OCI-LY1 (cell line): ENCODE results near the gene KLRK1.

ENCODE experiments used
- EZH2 ChIP-seq: fragments of 200-600 bp; sonication (generic), shearing (Covaris generic); IDR thresholded peaks from 2 replicates; pipeline ENCODE4 v1.8.0; 2017; ENCODE audit warnings: borderline replicate concordance, mixed run types, mild to moderate bottlenecking, antibody characterized with exemption, low read length, moderate library complexity, mixed read lengths
- TF ChIP-seq, protein P1 (sequence below): fragments of 200-600 bp; sonication (generic), shearing (Covaris generic); IDR thresholded peaks from 2 replicates; pipeline ENCODE4 v1.5.1; 2017; ENCODE audit warnings: mild to moderate bottlenecking, antibody characterized with exemption, low read length, moderate library complexity, mixed read lengths

DNA sequence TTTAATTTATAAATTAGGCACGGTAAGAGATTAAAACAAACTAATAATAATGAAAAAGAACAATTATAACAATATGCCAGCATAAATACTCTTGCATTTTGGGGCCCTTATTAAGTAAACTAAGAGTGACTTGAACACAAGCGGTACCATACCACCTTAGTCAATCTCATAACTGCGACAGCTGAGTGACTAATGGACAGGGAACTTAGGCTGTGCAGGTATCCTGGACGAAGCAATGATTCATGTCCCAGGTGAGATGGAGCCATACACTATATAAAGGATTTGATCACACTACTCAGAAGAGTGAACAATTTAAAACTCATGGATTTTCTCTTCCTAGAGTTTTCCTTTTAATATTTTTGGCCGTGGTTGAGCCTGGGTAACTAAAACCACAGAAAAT is 15.5 kb upstream of the KLRK1 start:
- TF ChIP-seq EZH2, result no peak
- TF ChIP-seq, protein P1, sequence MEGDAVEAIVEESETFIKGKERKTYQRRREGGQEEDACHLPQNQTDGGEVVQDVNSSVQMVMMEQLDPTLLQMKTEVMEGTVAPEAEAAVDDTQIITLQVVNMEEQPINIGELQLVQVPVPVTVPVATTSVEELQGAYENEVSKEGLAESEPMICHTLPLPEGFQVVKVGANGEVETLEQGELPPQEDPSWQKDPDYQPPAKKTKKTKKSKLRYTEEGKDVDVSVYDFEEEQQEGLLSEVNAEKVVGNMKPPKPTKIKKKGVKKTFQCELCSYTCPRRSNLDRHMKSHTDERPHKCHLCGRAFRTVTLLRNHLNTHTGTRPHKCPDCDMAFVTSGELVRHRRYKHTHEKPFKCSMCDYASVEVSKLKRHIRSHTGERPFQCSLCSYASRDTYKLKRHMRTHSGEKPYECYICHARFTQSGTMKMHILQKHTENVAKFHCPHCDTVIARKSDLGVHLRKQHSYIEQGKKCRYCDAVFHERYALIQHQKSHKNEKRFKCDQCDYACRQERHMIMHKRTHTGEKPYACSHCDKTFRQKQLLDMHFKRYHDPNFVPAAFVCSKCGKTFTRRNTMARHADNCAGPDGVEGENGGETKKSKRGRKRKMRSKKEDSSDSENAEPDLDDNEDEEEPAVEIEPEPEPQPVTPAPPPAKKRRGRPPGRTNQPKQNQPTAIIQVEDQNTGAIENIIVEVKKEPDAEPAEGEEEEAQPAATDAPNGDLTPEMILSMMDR, result no peak
